ENCODE results near the gene OR2A14.
"Not testable (repeated sequence)": the region's sequence is repeated elsewhere in the genome, so short reads cannot be mapped to it uniquely, and the experiment has no call there.

GRCh38 chr7:144129601-144130000, 6.6 kb downstream of the OR2A14 start:
- not testable (repeated sequence) for TF ChIP-seq CTCF (IDR thresholded peaks at IDR 0.05; ENCODE audit: insufficient read depth, low read length, poor library complexity, severe bottlenecking); EZH2phosphoT487 (conservative IDR thresholded peaks at IDR 0.05; ENCODE audit: low read length)

Measured in SU-DHL-6 (cell line).